ENCODE data around the gene TNS4. TPM values are rescaled to one million over a fixed set of nuclear protein-coding genes. Genes with fewer than 3 reads are reported as not detected.

The TNS4 gene
- total RNA-seq, 2 experiments from 2014 or later: 7.3 to 7.6 TPM

- Mint-ChIP-seq H3K4me1 (peaks cover 10% of the 10 kb centered on the region), H3K27me3 (peaks cover 4% of the 10 kb centered on the region), H3K9me3 (no peaks in the 10 kb centered on the region), H3K36me3 (no peaks in the 10 kb centered on the region), H3K4me3 (no peak overlapping the region), H3K27ac (no peak overlapping the region)
- DNase-seq: no peak
Observed at GRCh38 chr17:40454613-40454995, 46.8 kb downstream of the TNS4 start.

- Mint-ChIP-seq H3K27me3 (peaks cover 4% of the 10 kb centered on the region), H3K27ac (no peak overlapping the region), H3K36me3 (no peaks in the 10 kb centered on the region), H3K4me1 (peaks cover 10% of the 10 kb centered on the region), H3K4me3 (no peak overlapping the region), H3K9me3 (no peaks in the 10 kb centered on the region)
- DNase-seq: no peak
Observed at GRCh38 chr17:40453881-40454612, 47.4 kb downstream of the TNS4 start.

- Mint-ChIP-seq H3K27ac (no peak overlapping the region), H3K27me3 (peaks cover 4% of the 10 kb centered on the region), H3K36me3 (no peaks in the 10 kb centered on the region), H3K4me3 (no peak overlapping the region), H3K4me1 (peaks cover 11% of the 10 kb centered on the region), H3K9me3 (no peaks in the 10 kb centered on the region)
- no peak for DNase-seq
Observed at GRCh38 chr17:40452921-40453378, 48.5 kb downstream of the TNS4 start.

- Mint-ChIP-seq H3K36me3 (no peaks in the 10 kb centered on the region), H3K27me3 (peaks cover 9% of the 10 kb centered on the region), H3K9me3 (no peaks in the 10 kb centered on the region), H3K27ac (no peak overlapping the region), H3K4me1 (peaks cover 16% of the 10 kb centered on the region), H3K4me3 (no peak overlapping the region)
- DNase-seq: peak; percentile 30
Observed at GRCh38 chr17:40452216-40452787, 49.1 kb downstream of the TNS4 start.

- Mint-ChIP-seq H3K4me3 (no peak overlapping the region), H3K27ac (no peak overlapping the region), H3K9me3 (no peaks in the 10 kb centered on the region), H3K36me3 (no peaks in the 10 kb centered on the region), H3K4me1 (peaks cover 16% of the 10 kb centered on the region), H3K27me3 (peaks cover 13% of the 10 kb centered on the region)
- DNase-seq: no peak
Observed at GRCh38 chr17:40451420-40451819, 50.0 kb downstream of the TNS4 start.

GRCh38 chr17:40450175-40450574 is 51.2 kb downstream of the TNS4 start:
- H3K27me3 Mint-ChIP-seq: peaks cover 13% of the 10 kb centered on the region
- no peak overlapping the region for H3K4me3 Mint-ChIP-seq
- no peaks in the 10 kb centered on the region for H3K9me3 Mint-ChIP-seq
- no peak overlapping the region for H3K27ac Mint-ChIP-seq
- peak; percentile 16 for DNase-seq
- peaks cover 21% of the 10 kb centered on the region for H3K4me1 Mint-ChIP-seq
- H3K36me3 Mint-ChIP-seq: no peaks in the 10 kb centered on the region

- Mint-ChIP-seq H3K4me3 (no peak overlapping the region), H3K27me3 (peaks cover 10% of the 10 kb centered on the region), H3K9me3 (no peaks in the 10 kb centered on the region), H3K27ac (no peak overlapping the region), H3K4me1 (peaks cover 35% of the 10 kb centered on the region), H3K36me3 (no peaks in the 10 kb centered on the region)
- no peak for DNase-seq
Observed at GRCh38 chr17:40448639-40449261, 52.7 kb downstream of the TNS4 start.

GRCh38 chr17:40448213-40448638 is 53.2 kb downstream of the TNS4 start:
- Mint-ChIP-seq H3K4me3 (no peak overlapping the region), H3K27ac (no peak overlapping the region)

GRCh38 chr17:40447806-40448205 is 53.6 kb downstream of the TNS4 start:
- DNase-seq: no peak
- H3K27me3 Mint-ChIP-seq: peaks cover 9% of the 10 kb centered on the region
- no peaks in the 10 kb centered on the region for H3K9me3 Mint-ChIP-seq
- H3K4me3 Mint-ChIP-seq: no peak overlapping the region
- H3K27ac Mint-ChIP-seq: no peak overlapping the region
- H3K4me1 Mint-ChIP-seq: peaks cover 34% of the 10 kb centered on the region
- H3K36me3 Mint-ChIP-seq: no peaks in the 10 kb centered on the region

More at GRCh38 chr17:40448213-40448638, 53.2 kb downstream of the TNS4 start:
- Mint-ChIP-seq H3K4me1 (peaks cover 35% of the 10 kb centered on the region), H3K27me3 (peaks cover 9% of the 10 kb centered on the region), H3K9me3 (no peaks in the 10 kb centered on the region), H3K36me3 (no peaks in the 10 kb centered on the region)
- no peak for DNase-seq

- Mint-ChIP-seq H3K4me1 (peaks cover 29% of the 10 kb centered on the region), H3K9me3 (no peaks in the 10 kb centered on the region), H3K36me3 (no peaks in the 10 kb centered on the region), H3K27ac (no peak overlapping the region), H3K4me3 (no peak overlapping the region), H3K27me3 (peaks cover 11% of the 10 kb centered on the region)
- no peak for DNase-seq
Observed at GRCh38 chr17:40447148-40447644, 54.2 kb downstream of the TNS4 start.

GRCh38 chr17:40445751-40446468 is 55.5 kb downstream of the TNS4 start:
- Mint-ChIP-seq H3K27me3 (peaks cover 15% of the 10 kb centered on the region), H3K4me3 (no peak overlapping the region), H3K9me3 (no peaks in the 10 kb centered on the region), H3K4me1 (peaks cover 25% of the 10 kb centered on the region), H3K36me3 (no peaks in the 10 kb centered on the region), H3K27ac (no peak overlapping the region)
- no peak for DNase-seq

- peak overlapping the region; percentile 78 for H3K4me3 Mint-ChIP-seq
- H3K4me1 Mint-ChIP-seq: peaks cover 25% of the 10 kb centered on the region
- no peak for DNase-seq
- H3K36me3 Mint-ChIP-seq: no peaks in the 10 kb centered on the region
- peaks cover 15% of the 10 kb centered on the region for H3K27me3 Mint-ChIP-seq
- H3K27ac Mint-ChIP-seq: peak overlapping the region; percentile 77
- no peaks in the 10 kb centered on the region for H3K9me3 Mint-ChIP-seq
Observed at GRCh38 chr17:40443988-40444899, 57.2 kb downstream of the TNS4 start.

- H3K9me3 Mint-ChIP-seq: no peaks in the 10 kb centered on the region
- peak within 1 kb of the TSS; percentile 78 for H3K4me3 Mint-ChIP-seq
- peaks cover 15% of the 10 kb centered on the region for H3K27me3 Mint-ChIP-seq
- no peaks in the 10 kb centered on the region for H3K36me3 Mint-ChIP-seq
- H3K4me1 Mint-ChIP-seq: peaks cover 25% of the 10 kb centered on the region
- peak; percentile 75 for DNase-seq
- H3K27ac Mint-ChIP-seq: no peak within 1 kb of the TSS
Observed at GRCh38 chr17:40443196-40443987, 58.0 kb downstream of the TNS4 start, which contains the start of gene IGFBP4. TSS of gene IGFBP4 (plus strand) at chr17:40443450. CDS start at chr17:40443736, 286 bp downstream.

Measured in activated naive CD8-positive, alpha-beta T cell treated with anti-CD3 and anti-CD28 coated beads for 36 hours (primary cell).